PC-3 (cell line): ENCODE data around the gene CES5A. TPM values are rescaled to one million over a fixed set of nuclear protein-coding genes. Genes with fewer than 3 reads are reported as not detected.

Experiments used
- ATAC-seq: fragments of 200-7000 bp; cut with Tn5 transposase; 2 replicates; pipeline ENCODE4 v1.9.1; 2020; ENCODE audit warnings: mild to moderate bottlenecking, moderate library complexity
- BruUV-seq: library from RNA; stranded (reverse); fragments of 400-500 nt; replicated peaks from 2 replicates; lab custom pipeline; 2021; lab: Mats Ljungman, UMichigan
- CTCF ChIA-PET: fragments of 300-600 bp; sonication (Branson Sonifier 250); formaldehyde crosslinking; loops from one replicate; lab custom pipeline; 2022; ENCODE audit warnings: antibody characterized with exemption; lab: Charles Lee
- POLR2A ChIA-PET: fragments of 300-600 bp; sonication (Branson Sonifier 250); formaldehyde crosslinking; loops from one replicate; lab custom pipeline; 2022; ENCODE audit warnings: antibody characterized with exemption; ENCODE audit not compliant: unreplicated experiment; lab: Charles Lee
- DNase-seq: peaks from one replicate; pipeline ENCODE4 v3.0.0-alpha.2; 2015
- H2AFZ ChIP-seq: fragments of 300-600 bp; sonication (generic); 2 replicates; pipeline ENCODE4 v1.6.0; 2016; ENCODE audit warnings: antibody characterized with exemption, low read length
- H3F3A ChIP-seq: fragments of 300-600 bp; sonication (generic); one replicate; pipeline ENCODE4 v1.6.0; 2017; ENCODE audit warnings: antibody characterized with exemption, low read length, control low read depth, mild to moderate bottlenecking; ENCODE audit not compliant: unreplicated experiment
- H3K27ac ChIP-seq: fragments of 300-600 bp; sonication (generic); 2 replicates; pipeline ENCODE4 v1.5.1; 2016; ENCODE audit warnings: mild to moderate bottlenecking, low read length
- H3K27me3 ChIP-seq: fragments of 300-600 bp; sonication (generic); 2 replicates; pipeline ENCODE4 v1.6.1; 2016; ENCODE audit warnings: low read length, mixed read lengths
- H3K36me3 ChIP-seq: fragments of 300-600 bp; sonication (generic); 2 replicates; pipeline ENCODE4 v1.6.1; 2016; ENCODE audit warnings: low read depth, mixed run types, low read length, mixed read lengths
- H3K4me1 ChIP-seq: fragments of 300-600 bp; sonication (generic); 2 replicates; pipeline ENCODE4 v1.5.1; 2016; ENCODE audit warnings: low read length; ENCODE audit not compliant: insufficient read depth
- H3K4me2 ChIP-seq: fragments of 300-600 bp; sonication (generic); 2 replicates; pipeline ENCODE4 v1.6.0; 2016; ENCODE audit warnings: low read length
- H3K4me3 ChIP-seq: fragments of 300-600 bp; sonication (generic); 2 replicates; pipeline ENCODE4 v1.5.1; 2016; ENCODE audit warnings: mild to moderate bottlenecking, low read length, mixed read lengths
- H3K79me2 ChIP-seq: fragments of 300-600 bp; sonication (generic); 2 replicates; pipeline ENCODE4 v1.6.1; 2017; ENCODE audit warnings: low read length, mixed read lengths
- H3K9ac ChIP-seq: fragments of 300-600 bp; sonication (generic); 2 replicates; pipeline ENCODE4 v1.6.0; 2016; ENCODE audit warnings: mild to moderate bottlenecking, low read length
- H3K9me2 ChIP-seq: fragments of 300-600 bp; sonication (generic); replicated peaks from 2 replicates; pipeline ENCODE4 v1.6.1; 2016; ENCODE audit warnings: mixed run types, low read length, mixed read lengths
- H3K9me3 ChIP-seq: fragments of 300-600 bp; sonication (generic); 2 replicates; pipeline ENCODE4 v1.6.1; 2016; ENCODE audit warnings: low read length, mixed read lengths
- H4K20me1 ChIP-seq: fragments of 300-600 bp; sonication (generic); 2 replicates; pipeline ENCODE4 v1.6.1; 2016; ENCODE audit warnings: low read length, mixed read lengths
- CTCF ChIP-seq: fragments of 300-600 bp; sonication (generic); conservative IDR thresholded peaks from 2 replicates; pipeline ENCODE4 v1.5.1; 2017; ENCODE audit warnings: antibody characterized with exemption, low read depth, mild to moderate bottlenecking, low read length
- EZH2 ChIP-seq: fragments of 300-600 bp; sonication (generic); IDR thresholded peaks from one replicate; pipeline ENCODE4 v1.6.1; 2017; ENCODE audit warnings: antibody characterized with exemption, mild to moderate bottlenecking, low read length; ENCODE audit not compliant: unreplicated experiment
- EZH2phosphoT487 ChIP-seq: fragments of 300-600 bp; sonication (generic); IDR thresholded peaks from 2 replicates; pipeline ENCODE4 v1.6.1; 2018; ENCODE audit warnings: mild to moderate bottlenecking, antibody characterized with exemption, low read length, borderline replicate concordance
- intact Hi-C: fragments of 100-400 bp; cut with micrococcal nuclease; formaldehyde crosslinking; loops from 2 replicates; pipeline ENCODE4 v1.9.0; 2023
- total RNA-seq: library from RNA; depleted of rRNA; stranded (reverse); fragments of >200 nt; gene quantifications from 2 replicates; pipeline ENCODE4 v1.2.3, GENCODE V29; 2014

Gene CES5A
- total RNA-seq, 1 experiment from 2014 or later, result not detected

GRCh38 chr16:55832773-55833691 lies 42.1 kb downstream of the CES5A start, which contains the start of gene CES1:
TSS of gene CES1 (minus strand) at chr16:55833096. CDS start at chr16:55833055, 41 bp downstream.
- intact Hi-C loops, result no loop called here

GRCh38 chr16:55832425-55832772 lies 42.8 kb downstream of the CES5A start:
- Histone ChIP-seq H3F3A (no peaks in the 10 kb centered on the region), H3K9me3 (no peaks in the 10 kb centered on the region), H3K36me3 (no peaks in the 10 kb centered on the region), H3K79me2 (no peaks in the 10 kb centered on the region), H4K20me1 (no peaks in the 10 kb centered on the region), H3K9me2 (no peaks in the 10 kb centered on the region), H3K27me3 (no peaks in the 10 kb centered on the region), H2AFZ (no peak overlapping the region), H3K4me2 (no peak overlapping the region), H3K27ac (no peak overlapping the region), H3K4me1 (no peaks in the 10 kb centered on the region), H3K4me3 (no peak overlapping the region), H3K9ac (no peak overlapping the region)
- DNase-seq (no peak), ATAC-seq (no peak)
- no TSS peak for BruUV-seq
- POLR2A ChIA-PET, result no interaction called here
- CTCF ChIA-PET, result no interaction called here
- no peak for TF ChIP-seq EZH2
- TF ChIP-seq CTCF, result no peak
- no peak for TF ChIP-seq EZH2phosphoT487
- intact Hi-C loops, result no loop called here

More at GRCh38 chr16:55832773-55833691, 42.1 kb downstream of the CES5A start, which contains the start of gene CES1:
- no peak within 1 kb of the TSS for H3K27ac ChIP-seq
- no TSS peak for BruUV-seq
- no peak for DNase-seq
- H3K9me3 ChIP-seq, result no peaks in the 10 kb centered on the region
- no peaks in the 10 kb centered on the region for H3K79me2 ChIP-seq
- H3K36me3 ChIP-seq, result no peaks in the 10 kb centered on the region
- no peaks in the 10 kb centered on the region for H3K27me3 ChIP-seq
- no peaks in the 10 kb centered on the region for H3K4me1 ChIP-seq
- H3K9ac ChIP-seq, result no peak within 1 kb of the TSS
- ATAC-seq, result no peak
- no peaks in the 10 kb centered on the region for H3F3A ChIP-seq
- ChIA-PET CTCF (no interaction called here), POLR2A (no interaction called here)
- TF ChIP-seq EZH2phosphoT487 (no peak), CTCF (no peak), EZH2 (no peak)
- H4K20me1 ChIP-seq, result no peaks in the 10 kb centered on the region
- no peak within 1 kb of the TSS for H3K4me3 ChIP-seq
- H2AFZ ChIP-seq, result no peak within 1 kb of the TSS
- no peak within 1 kb of the TSS for H3K4me2 ChIP-seq
- no peaks in the 10 kb centered on the region for H3K9me2 ChIP-seq
